Measurements from ENCODE around the gene HSPA12B. TPM values are rescaled to one million over a fixed set of nuclear protein-coding genes. Genes with fewer than 3 reads are reported as not detected.
A peak's percentile ranks its signal among the peaks of the same experiment; 100 is the strongest.

Gene HSPA12B
- total and polyA plus RNA-seq, 8 donors = 0.55 to 6.0 (median 1.7) TPM

- peaks cover 0 to 6% (median 0%) of the 10 kb centered on the region in 4 donors for H3K27me3 ChIP-seq
- no peaks in the 10 kb centered on the region for H3K36me3 ChIP-seq
- H3K4me1 ChIP-seq = peaks cover 0 to 5% (median under 1%) of the 10 kb centered on the region in 3 donors
- H3K27ac ChIP-seq = no peak overlapping the region
- DNase-seq (no peak), ATAC-seq (no peak), FAIRE-seq (no peak)
- TF ChIP-seq CTCF (IDR thresholded peaks at IDR 0.05) = no peak
- intact Hi-C loops (cut with DNase I) = loop anchor here in 1 of 3 donors (10.0 kb wide), 1 partner anchor 330 kb away; no protein-coding TSS in a partner anchor
- H3K9me3 ChIP-seq = no peaks in the 10 kb centered on the region
- 83 to 87% methylated on average over 5 to 7 of the region's 7 CpGs for WGBS, 2 donors
- no peak overlapping the region for H3K4me3 ChIP-seq
Observed at GRCh38 chr20:3755269-3755668, 22.8 kb downstream of the HSPA12B start.

GRCh38 chr20:3755814-3756480, 23.5 kb downstream of the HSPA12B start:
- Histone ChIP-seq H3K9me3 (no peaks in the 10 kb centered on the region), H3K4me3 (no peak overlapping the region), H3K27me3 (no peaks in the 10 kb centered on the region), H3K4me1 (peaks cover 0 to 5% (median 0%) of the 10 kb centered on the region in 3 donors), H3K36me3 (no peaks in the 10 kb centered on the region), H3K27ac (no peak overlapping the region)
- no peak for TF ChIP-seq CTCF (IDR thresholded peaks at IDR 0.05)
- intact Hi-C loops (cut with DNase I) = loop anchor here in 1 of 3 donors (10.0 kb wide), 1 partner anchor 329 kb away; no protein-coding TSS in a partner anchor
- whole genome bisulfite sequencing, 2 donors = 76 to 80% methylated on average over 5 of the region's 5 CpGs
- DNase-seq (peak in 1 of 6 donors; percentile 26), FAIRE-seq (no peak), ATAC-seq (no peak)

- FAIRE-seq (no peak), ATAC-seq (no peak), DNase-seq (no peak)
- intact Hi-C loops (cut with DNase I) = loop anchor here in 1 of 3 donors (10.0 kb wide), 1 partner anchor 328 kb away; no protein-coding TSS in a partner anchor
- 88 to 100% methylated on average over 2 of the region's 2 CpGs for WGBS, 2 donors
- H3K4me3 ChIP-seq = no peak overlapping the region
- TF ChIP-seq CTCF (IDR thresholded peaks at IDR 0.05) = no peak
- no peaks in the 10 kb centered on the region for H3K9me3 ChIP-seq
- no peaks in the 10 kb centered on the region for H3K36me3 ChIP-seq
- H3K27ac ChIP-seq = no peak overlapping the region
- no peaks in the 10 kb centered on the region for H3K4me1 ChIP-seq
- no peaks in the 10 kb centered on the region for H3K27me3 ChIP-seq
Observed at GRCh38 chr20:3757268-3757667, 24.8 kb downstream of the HSPA12B start.

GRCh38 chr20:3758566-3758965, 26.1 kb downstream of the HSPA12B start:
- peak in 1 of 6 donors; percentile 49 for DNase-seq

More at GRCh38 chr20:3758566-3758965, 26.1 kb downstream of the HSPA12B start:
- FAIRE-seq (no peak), ATAC-seq (no peak)
- Histone ChIP-seq H3K4me3 (no peak overlapping the region), H3K4me1 (no peaks in the 10 kb centered on the region), H3K27ac (no peak overlapping the region), H3K9me3 (no peaks in the 10 kb centered on the region), H3K36me3 (no peaks in the 10 kb centered on the region), H3K27me3 (no peaks in the 10 kb centered on the region)
- 87 to 94% methylated on average over 11 of the region's 11 CpGs for WGBS, 2 donors
- intact Hi-C loops (cut with DNase I) = loop anchor here in 1 of 3 donors (10.0 kb wide), 1 partner anchor 326 kb away; no protein-coding TSS in a partner anchor
- no peak for TF ChIP-seq CTCF (IDR thresholded peaks at IDR 0.05)

Data from pancreas (tissue), 10 donors.